Hepatocyte (in vitro differentiated cells): Measurements from ENCODE around the gene STAT4. TPM values are rescaled to one million over a fixed set of nuclear protein-coding genes. Genes with fewer than 3 reads are reported as not detected.
A peak's percentile ranks its signal among the peaks of the same experiment; 100 is the strongest.

Experiments
- DNase-seq: peaks from one replicate; pipeline ENCODE4 v3.0.0-alpha.2; 2016; ENCODE audit warnings: low spot score
- H2AFZ ChIP-seq: fragments of 200-600 bp; sonication (generic); 2 replicates; pipeline ENCODE4 v1.6.0; 2016; ENCODE audit warnings: antibody characterized with exemption, mild to moderate bottlenecking
- H3K27ac ChIP-seq: fragments of 200-600 bp; sonication (generic); 2 replicates; pipeline ENCODE4 v1.5.1; 2016; ENCODE audit warnings: mild to moderate bottlenecking
- H3K27me3 ChIP-seq: fragments of 200-600 bp; sonication (generic); 2 replicates; pipeline ENCODE4 v1.6.1; 2016
- H3K36me3 ChIP-seq: fragments of 200-600 bp; sonication (generic); replicated peaks from 2 replicates; pipeline ENCODE4 v1.5.1; 2016; ENCODE audit warnings: low read depth; ENCODE audit not compliant: insufficient read depth
- H3K4me1 ChIP-seq: fragments of 200-600 bp; sonication (generic); 2 replicates; pipeline ENCODE4 v1.5.1; 2016; ENCODE audit warnings: mild to moderate bottlenecking, moderate library complexity; ENCODE audit not compliant: insufficient read depth
- H3K4me2 ChIP-seq: fragments of 200-600 bp; sonication (generic); 2 replicates; pipeline ENCODE4 v1.6.0; 2016
- H3K4me3 ChIP-seq: fragments of 200-600 bp; sonication (generic); 2 replicates; pipeline ENCODE4 v1.5.1; 2016; ENCODE audit warnings: mild to moderate bottlenecking
- H3K79me2 ChIP-seq: fragments of 200-600 bp; sonication (generic); 2 replicates; pipeline ENCODE4 v1.6.0; 2017; ENCODE audit warnings: mild to moderate bottlenecking
- H3K9me2 ChIP-seq: fragments of 200-600 bp; sonication (generic); replicated peaks from 2 replicates; pipeline ENCODE4 v1.6.0; 2017; ENCODE audit warnings: mild to moderate bottlenecking; ENCODE audit not compliant: insufficient read depth
- H3K9me3 ChIP-seq: fragments of 200-600 bp; sonication (generic); 2 replicates; pipeline ENCODE4 v1.5.1; 2016; ENCODE audit warnings: low read depth, mild to moderate bottlenecking
- H4K20me1 ChIP-seq: fragments of 200-600 bp; sonication (generic); 2 replicates; pipeline ENCODE4 v1.6.0; 2016; ENCODE audit warnings: mild to moderate bottlenecking; ENCODE audit not compliant: insufficient read depth, poor library complexity, severe bottlenecking
- CTCF ChIP-seq: fragments of 200-600 bp; sonication (generic); IDR thresholded peaks from 2 replicates; pipeline ENCODE4 v1.5.1; 2016; ENCODE audit warnings: antibody characterized with exemption, mild to moderate bottlenecking; ENCODE audit not compliant: poor library complexity
- EZH2 ChIP-seq: fragments of 200-600 bp; sonication (generic); IDR thresholded peaks from 2 replicates; pipeline ENCODE4 v1.6.1; 2016; ENCODE audit warnings: antibody characterized with exemption, mild to moderate bottlenecking, borderline replicate concordance
- EZH2phosphoT487 ChIP-seq: fragments of 200-600 bp; sonication (generic); IDR thresholded peaks from one replicate; pipeline ENCODE4 v1.6.1; 2018; ENCODE audit warnings: antibody characterized with exemption, mild to moderate bottlenecking, low read depth, moderate library complexity; ENCODE audit not compliant: unreplicated experiment, severe bottlenecking
- WGBS: methylation state at CpG from one replicate; pipeline ENCODE4 v1.1.6; 2016; ENCODE audit warnings: low lambda C conversion rate; ENCODE audit errors: missing lambda C conversion rate; 5-methylcytosine and 5-hydroxymethylcytosine counted together
- polyA plus RNA-seq: library from polyadenylated mRNA; unstranded; fragments of >200 nt; fragmentation: Nextera tagmentation; extraction: Ambion mirVana; gene quantifications from 2 replicates; pipeline ENCODE4 v1.2.1, GENCODE V29; 2016
- total RNA-seq: library from RNA; depleted of rRNA; stranded (reverse); fragments of >200 nt; gene quantifications from 2 replicates; pipeline ENCODE4 v1.2.3, GENCODE V29; 2014

The STAT4 gene
- total and polyA plus RNA-seq, 2 experiments from 2014 or later = 1.6 to 6.6 TPM

GRCh38 chr2:191056228-191056627 is 94.6 kb downstream of the STAT4 start:
- no peak for DNase-seq
- no peak overlapping the region for H3K27ac ChIP-seq
- TF ChIP-seq CTCF (no peak), EZH2phosphoT487 (no peak), EZH2 (no peak)
- no peak overlapping the region for H2AFZ ChIP-seq
- no peaks in the 10 kb centered on the region for H3K79me2 ChIP-seq
- no peaks in the 10 kb centered on the region for H3K4me1 ChIP-seq
- no peak overlapping the region for H3K4me3 ChIP-seq
- 88% methylated on average over 2 of the region's 2 CpGs for WGBS
- H4K20me1 ChIP-seq = no peaks in the 10 kb centered on the region
- no peaks in the 10 kb centered on the region for H3K9me3 ChIP-seq
- no peak overlapping the region for H3K4me2 ChIP-seq
- no peaks in the 10 kb centered on the region for H3K36me3 ChIP-seq
- no peaks in the 10 kb centered on the region for H3K9me2 ChIP-seq
- no peaks in the 10 kb centered on the region for H3K27me3 ChIP-seq

- Histone ChIP-seq H3K79me2 (no peaks in the 10 kb centered on the region), H2AFZ (no peak overlapping the region), H3K9me2 (no peaks in the 10 kb centered on the region), H3K36me3 (no peaks in the 10 kb centered on the region), H3K4me3 (no peak overlapping the region), H4K20me1 (no peaks in the 10 kb centered on the region), H3K27me3 (no peaks in the 10 kb centered on the region), H3K9me3 (no peaks in the 10 kb centered on the region), H3K4me2 (no peak overlapping the region), H3K4me1 (peaks cover 17% of the 10 kb centered on the region), H3K27ac (no peak overlapping the region)
- TF ChIP-seq EZH2 = no peak
- no peak for TF ChIP-seq EZH2phosphoT487
- no peak for TF ChIP-seq CTCF
- whole genome bisulfite sequencing = 77% methylated on average over 6 of the region's 6 CpGs
- DNase-seq = no peak
Measured at GRCh38 chr2:191053256-191053655, 97.5 kb downstream of the STAT4 start.

GRCh38 chr2:191051825-191052778 is 98.7 kb downstream of the STAT4 start:
- DNase-seq = peak; percentile 69
- no peak overlapping the region for H2AFZ ChIP-seq
- TF ChIP-seq EZH2 (no peak), EZH2phosphoT487 (no peak), CTCF (peak; percentile 74)
- H3K9me3 ChIP-seq = no peaks in the 10 kb centered on the region
- no peaks in the 10 kb centered on the region for H3K9me2 ChIP-seq
- H3K79me2 ChIP-seq = no peaks in the 10 kb centered on the region
- no peaks in the 10 kb centered on the region for H4K20me1 ChIP-seq
- H3K27ac ChIP-seq = no peak overlapping the region
- H3K4me1 ChIP-seq = peaks cover 17% of the 10 kb centered on the region
- no peak overlapping the region for H3K4me2 ChIP-seq
- WGBS = 35% methylated on average over 10 of the region's 10 CpGs
- H3K36me3 ChIP-seq = no peaks in the 10 kb centered on the region
- H3K4me3 ChIP-seq = no peak overlapping the region
- H3K27me3 ChIP-seq = no peaks in the 10 kb centered on the region
